NCI-H748 (cell line): Measurements from ENCODE around the gene PPP1R10.

Experiments
- DNase-seq: peaks from one replicate; lab custom pipeline; 2025; ENCODE audit not compliant: unreplicated experiment; lab: John Stamatoyannopoulos, UW

The PPP1R10 gene

GRCh38 chr6:30557683-30557981 is 59.4 kb downstream of the PPP1R10 start:
- no peak for DNase-seq

- DNase-seq: peak; percentile 94
These were observed 59.9 kb downstream of the PPP1R10 start, which contains the start of gene PRR3 for GRCh38 chr6:30556906-30557682. TSS of gene PRR3 (plus strand) at chr6:30557295. CDS start at chr6:30557345, 50 bp downstream.

DNA sequence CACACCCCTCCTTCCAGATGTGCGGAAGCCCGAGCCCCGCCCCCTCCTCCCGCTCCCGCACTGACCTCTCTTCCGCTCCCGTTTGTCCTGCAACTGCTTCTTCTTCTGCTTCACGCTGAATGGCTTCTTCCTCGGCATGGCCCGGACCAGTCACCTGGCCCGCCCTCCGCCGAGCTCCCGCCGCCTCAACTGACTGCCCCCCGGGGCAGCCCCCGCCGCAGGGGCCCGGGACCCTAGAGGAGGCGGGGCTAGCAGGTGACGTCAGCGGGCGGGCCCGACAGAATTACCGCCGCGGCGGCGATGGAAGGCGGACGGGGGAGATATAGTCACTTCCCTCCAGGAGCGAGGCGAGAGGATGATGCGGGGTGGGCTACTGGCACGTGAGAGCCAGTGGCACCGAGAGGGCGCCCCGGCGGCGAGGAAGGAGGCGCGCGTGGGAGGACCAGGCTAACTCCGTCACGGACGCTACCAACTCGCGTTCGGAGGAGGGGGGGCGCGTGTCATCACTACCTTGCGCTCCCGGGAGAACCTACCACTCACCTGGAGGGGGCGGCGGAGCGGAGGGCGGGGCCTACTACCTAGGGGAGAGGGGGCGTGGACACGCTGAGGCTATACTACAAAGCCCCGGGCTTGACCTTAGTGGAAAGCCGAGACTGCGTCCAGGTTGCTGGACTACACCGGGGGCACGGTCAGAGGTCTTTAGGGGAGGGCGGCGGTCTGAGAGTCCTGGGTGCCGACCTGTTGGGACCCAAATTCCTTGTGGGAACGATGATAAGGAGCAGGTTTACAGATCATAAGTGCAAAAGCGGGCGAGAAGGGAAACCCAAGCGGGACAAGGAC is 60.8 kb downstream of the PPP1R10 start, which contains the start of gene GNL1:
Gene GNL1, minus strand, starts transcription at position 424 of the 840 bp plus-strand sequence. Its CDS starts 286 bp downstream, at position 138.
- DNase-seq: peak; percentile 97

GRCh38 chr6:30555816-30556065 is 61.3 kb downstream of the PPP1R10 start:
- no peak for DNase-seq

- DNase-seq: peak; percentile 65
These were observed 61.9 kb downstream of the PPP1R10 start for GRCh38 chr6:30554962-30555815.

GRCh38 chr6:30554404-30554803 is 62.6 kb downstream of the PPP1R10 start:
- DNase-seq: no peak
